ENCODE measurements around the gene PURB.
"Not testable (repeated sequence)": the region's sequence is repeated elsewhere in the genome, so short reads cannot be mapped to it uniquely, and the experiment has no call there.

DNA sequence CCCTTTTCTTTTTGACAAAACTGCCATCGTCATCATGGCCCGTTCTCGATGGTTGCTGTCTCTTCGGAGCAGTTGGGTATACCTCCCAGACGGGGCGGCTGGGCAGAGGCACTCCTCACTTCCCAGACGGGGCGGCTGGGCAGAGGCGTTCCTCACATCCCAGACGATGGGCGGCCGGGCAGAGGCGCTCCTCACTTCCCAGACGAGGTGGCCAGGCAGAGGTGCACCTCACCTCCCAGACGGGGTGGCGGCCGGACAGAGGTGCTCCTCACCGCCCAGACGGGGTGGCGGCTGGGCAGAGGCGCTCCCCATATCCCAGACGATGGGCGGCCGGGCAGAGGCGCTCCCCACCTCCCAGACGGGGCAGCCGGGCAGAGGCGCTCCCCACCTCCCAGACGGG is 14.6 kb downstream of the PURB start:
- TF ChIP-seq, protein P1, sequence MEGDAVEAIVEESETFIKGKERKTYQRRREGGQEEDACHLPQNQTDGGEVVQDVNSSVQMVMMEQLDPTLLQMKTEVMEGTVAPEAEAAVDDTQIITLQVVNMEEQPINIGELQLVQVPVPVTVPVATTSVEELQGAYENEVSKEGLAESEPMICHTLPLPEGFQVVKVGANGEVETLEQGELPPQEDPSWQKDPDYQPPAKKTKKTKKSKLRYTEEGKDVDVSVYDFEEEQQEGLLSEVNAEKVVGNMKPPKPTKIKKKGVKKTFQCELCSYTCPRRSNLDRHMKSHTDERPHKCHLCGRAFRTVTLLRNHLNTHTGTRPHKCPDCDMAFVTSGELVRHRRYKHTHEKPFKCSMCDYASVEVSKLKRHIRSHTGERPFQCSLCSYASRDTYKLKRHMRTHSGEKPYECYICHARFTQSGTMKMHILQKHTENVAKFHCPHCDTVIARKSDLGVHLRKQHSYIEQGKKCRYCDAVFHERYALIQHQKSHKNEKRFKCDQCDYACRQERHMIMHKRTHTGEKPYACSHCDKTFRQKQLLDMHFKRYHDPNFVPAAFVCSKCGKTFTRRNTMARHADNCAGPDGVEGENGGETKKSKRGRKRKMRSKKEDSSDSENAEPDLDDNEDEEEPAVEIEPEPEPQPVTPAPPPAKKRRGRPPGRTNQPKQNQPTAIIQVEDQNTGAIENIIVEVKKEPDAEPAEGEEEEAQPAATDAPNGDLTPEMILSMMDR (IDR thresholded peaks at IDR 0.05 in 4 of 5, conservative IDR thresholded peaks at IDR 0.05 in 1 of 5), result not testable (repeated sequence)
- TF ChIP-seq POLR2A (IDR thresholded peaks at IDR 0.05), result not testable (repeated sequence)

All from gastrocnemius medialis (tissue), 4 donors.